HG03135 (cell line): Measurements from ENCODE around the gene STEAP2.
"Not testable (repeated sequence)": the region's sequence is repeated elsewhere in the genome, so short reads cannot be mapped to it uniquely, and the experiment has no call there.

Experiments
- ATAC-seq: cut with Tn5 transposase; IDR thresholded peaks from one replicate; pipeline ENCODE4 v1.9.1; 2021; ENCODE audit warnings: mild to moderate bottlenecking, moderate library complexity; ENCODE audit not compliant: unreplicated experiment

Gene STEAP2

DNA sequence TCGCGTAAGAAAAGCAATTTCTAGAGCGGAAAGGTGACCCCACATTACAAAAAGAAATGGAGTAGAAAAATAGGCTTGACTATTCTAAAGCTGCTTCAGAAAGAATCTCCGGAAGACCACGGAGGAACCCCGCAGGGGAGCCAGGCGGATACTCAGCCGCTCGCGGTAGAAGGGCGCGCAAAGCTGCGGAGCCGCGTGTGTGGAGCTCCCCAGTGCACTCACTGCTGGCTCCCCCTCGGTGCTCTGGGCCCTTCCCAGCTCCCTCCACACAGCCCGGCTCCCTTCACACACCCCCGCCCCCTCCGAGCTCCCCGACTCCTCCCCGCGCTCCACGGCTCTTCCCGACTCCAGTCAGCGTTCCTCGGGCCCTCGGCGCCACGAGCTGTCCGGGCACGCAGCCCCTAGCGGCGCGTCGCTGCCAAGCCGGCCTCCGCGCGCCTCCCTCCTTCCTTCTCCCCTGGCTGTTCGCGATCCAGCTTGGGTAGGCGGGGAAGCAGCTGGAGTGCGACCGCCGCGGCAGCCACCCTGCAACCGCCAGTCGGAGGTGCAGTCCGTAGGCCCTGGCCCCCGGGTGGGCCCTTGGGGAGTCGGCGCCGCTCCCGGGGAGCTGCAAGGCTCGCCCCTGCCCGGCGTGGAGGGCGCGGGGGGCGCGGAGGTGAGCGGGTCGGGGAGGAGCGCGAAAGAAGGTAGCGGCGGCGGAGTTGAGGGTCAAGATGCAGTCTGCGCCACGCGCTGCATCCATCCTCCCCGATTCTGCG, at the start of gene STEAP2:
Gene STEAP2, plus strand, starts transcription at position 350 of the 758 bp plus-strand sequence. CDS start 13,343 bp downstream, outside the sequence.
- ATAC-seq: peak; percentile 90

DNA sequence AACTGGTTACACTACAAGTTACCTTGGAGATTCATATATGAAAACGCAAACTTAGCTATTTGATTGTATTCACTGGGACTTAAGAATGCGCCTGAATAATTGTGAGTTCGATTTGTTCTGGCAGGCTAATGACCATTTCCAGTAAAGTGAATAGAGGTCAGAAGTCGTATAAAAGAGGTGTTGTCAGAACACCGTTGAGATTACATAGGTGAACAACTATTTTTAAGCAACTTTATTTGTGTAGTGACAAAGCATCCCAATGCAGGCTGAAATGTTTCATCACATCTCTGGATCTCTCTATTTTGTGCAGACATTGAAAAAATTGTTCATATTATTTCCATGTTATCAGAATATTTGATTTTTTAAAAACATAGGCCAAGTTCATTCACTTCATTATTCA, 48.0 kb upstream of the STEAP2 start:
- no peak for ATAC-seq

DNA sequence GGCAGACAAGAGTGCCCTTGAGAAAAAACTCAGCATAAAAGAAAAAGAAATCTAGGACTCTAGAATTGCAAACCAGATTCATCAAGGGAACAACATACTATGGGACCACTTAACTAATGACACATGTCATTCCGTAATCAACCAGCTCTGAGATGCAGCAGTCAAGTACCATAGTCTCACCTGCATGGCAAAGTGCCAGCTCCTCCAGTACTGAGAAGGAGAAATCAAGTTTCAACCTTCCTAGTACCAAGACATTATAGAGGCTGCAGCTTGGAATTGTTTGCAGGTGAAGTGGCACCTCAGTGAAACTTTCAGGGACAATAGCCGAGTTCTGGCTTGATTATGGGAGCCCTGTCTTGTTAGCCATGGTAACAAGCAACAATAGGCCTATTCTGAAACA, 45.8 kb upstream of the STEAP2 start:
- no peak for ATAC-seq

DNA sequence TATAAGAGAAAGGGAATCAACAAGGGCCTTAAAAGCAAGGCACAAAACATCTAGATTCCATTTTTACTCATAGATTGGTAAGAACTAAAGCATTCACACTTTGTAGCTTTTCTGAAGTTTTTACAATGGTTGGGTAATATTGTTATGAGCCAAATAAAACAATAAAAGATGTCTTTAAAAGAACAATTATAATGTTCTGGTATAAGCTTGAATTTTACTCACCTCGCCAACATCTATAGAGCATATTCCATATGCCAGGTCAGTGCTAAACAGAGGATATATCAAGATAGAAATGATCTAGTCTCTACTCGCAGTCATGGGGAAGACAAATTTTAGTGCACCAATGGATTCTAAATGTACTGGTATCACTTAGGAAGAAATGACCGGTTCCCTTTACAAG, 45.4 kb upstream of the STEAP2 start:
- ATAC-seq: no peak

DNA sequence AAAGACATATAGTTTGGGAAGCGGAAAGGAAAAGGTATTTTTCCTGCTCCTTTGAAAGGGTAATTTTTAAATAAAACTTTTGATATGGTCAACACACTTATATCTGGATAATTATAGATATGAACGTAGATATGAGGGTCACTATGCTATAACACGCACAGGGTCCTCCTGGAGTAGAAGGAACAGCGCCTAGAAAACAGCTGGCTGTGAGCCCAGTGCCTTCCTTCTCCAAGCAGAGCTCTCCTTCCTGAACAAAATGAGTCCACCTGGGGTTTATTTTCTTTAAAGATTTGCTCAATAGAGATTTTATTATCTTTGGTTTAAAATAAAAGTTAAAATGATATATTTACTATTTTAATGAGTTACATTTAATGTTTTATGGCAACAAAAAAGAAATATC, 44.2 kb upstream of the STEAP2 start:
- ATAC-seq: no peak

DNA sequence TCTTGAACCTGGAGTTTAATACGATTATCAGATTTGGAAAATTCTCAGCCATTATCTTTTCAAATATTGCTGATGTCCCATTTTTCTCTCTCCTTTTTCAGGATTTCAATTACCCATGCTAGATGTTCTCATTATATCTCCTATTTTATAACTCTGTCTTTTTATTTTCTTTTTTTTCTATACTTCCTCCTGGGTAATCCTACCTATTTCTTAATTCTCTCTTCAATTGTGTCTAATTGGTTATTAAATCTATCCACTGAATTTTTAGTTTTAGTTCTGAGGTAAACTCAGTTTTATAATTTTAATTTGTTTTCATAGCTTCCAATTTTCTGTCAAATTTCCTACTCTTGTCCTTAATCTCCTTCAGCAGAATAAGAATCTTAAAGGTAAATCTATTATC, 41.6 kb upstream of the STEAP2 start:
- ATAC-seq: no peak

DNA sequence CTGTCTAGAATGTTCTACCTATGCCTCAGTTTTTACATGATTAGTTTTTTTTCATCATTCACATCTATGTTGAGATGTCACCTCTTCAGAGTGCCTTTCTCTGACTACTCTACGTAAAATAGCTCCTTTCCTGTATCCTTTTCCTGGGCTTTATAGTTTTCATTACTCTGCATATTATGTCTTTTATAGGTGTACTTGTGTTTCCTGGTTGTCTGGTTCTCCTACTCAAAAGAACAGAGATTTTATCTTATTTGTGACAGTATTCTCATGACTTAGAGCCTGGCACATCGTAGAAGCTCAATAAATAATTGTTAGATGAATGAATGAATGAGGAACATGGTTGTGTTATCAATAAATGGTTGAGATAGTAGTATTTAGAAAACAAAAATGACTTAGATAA, 39.4 kb upstream of the STEAP2 start:
- ATAC-seq: no peak

DNA sequence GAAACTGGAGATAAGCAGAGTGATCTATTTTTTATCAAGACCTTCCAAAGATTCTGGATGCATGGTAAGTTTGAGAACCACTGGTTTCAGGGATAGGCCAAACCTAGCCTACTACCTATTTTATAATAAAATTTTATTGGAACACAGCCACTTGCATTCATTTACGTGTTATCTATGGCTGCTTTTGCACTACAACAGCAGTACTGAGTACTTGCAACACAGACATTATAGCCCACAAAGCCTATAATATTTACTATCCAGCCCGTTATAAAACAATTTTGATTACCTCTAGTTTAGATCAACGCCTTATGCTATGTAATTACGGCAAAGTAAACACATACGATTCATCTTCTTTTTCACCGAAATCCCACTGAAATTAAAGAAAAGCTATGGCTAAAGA, 38.9 kb upstream of the STEAP2 start:
- ATAC-seq: no peak

DNA sequence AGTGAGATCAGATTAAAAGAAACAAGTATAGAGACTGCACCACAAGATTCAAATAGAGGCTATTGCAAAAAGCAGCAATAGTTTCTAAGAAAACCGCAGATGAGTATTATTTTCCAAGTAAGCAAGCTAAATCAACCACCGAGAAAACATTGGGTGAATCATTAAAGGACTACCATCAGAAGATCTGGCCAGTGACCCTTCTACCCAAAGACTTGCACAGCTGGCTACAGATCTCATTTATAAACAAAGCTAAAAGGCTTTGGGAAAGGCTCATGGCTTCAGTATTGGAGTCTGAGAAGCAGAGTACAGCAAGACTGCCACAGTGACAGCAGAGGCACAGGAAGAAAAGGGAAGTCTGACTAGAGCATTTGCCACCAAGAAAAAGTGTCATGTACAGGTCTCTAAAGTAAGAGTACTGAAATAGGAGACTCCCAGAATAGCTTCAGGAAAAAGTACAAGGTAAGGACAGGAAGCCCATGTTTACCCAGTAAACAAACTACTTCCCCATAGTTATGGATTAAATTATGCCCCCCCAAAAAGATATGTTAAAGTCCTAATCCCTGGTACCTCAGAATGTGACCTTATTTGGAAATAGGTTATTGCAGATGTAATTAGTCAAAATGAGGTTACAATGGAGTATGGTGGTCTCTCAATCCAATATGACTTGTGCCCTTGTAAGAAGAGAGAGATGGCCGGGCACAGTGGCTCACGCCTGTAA, 38.3 kb upstream of the STEAP2 start:
- peak; percentile 93 for ATAC-seq

DNA sequence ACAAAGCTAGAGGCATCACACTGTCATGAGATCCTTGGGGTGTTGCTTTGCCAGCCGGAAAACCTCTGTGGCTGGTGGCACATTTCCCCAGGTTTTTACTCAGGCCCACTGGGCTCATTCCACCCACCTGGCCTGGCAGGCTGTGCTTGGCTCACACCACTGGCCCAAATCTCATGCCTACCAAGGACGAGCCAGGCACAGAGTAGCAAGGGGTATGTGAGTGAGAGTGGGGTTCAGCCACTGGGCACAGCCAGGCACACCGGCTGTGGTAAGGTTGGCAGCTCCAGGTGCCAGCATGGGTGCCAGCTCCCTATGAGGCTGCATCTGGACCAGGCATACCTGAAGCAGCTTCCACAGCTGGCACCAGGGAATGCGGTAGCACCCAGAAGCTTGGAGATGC, 35.9 kb upstream of the STEAP2 start:
- no peak for ATAC-seq

DNA sequence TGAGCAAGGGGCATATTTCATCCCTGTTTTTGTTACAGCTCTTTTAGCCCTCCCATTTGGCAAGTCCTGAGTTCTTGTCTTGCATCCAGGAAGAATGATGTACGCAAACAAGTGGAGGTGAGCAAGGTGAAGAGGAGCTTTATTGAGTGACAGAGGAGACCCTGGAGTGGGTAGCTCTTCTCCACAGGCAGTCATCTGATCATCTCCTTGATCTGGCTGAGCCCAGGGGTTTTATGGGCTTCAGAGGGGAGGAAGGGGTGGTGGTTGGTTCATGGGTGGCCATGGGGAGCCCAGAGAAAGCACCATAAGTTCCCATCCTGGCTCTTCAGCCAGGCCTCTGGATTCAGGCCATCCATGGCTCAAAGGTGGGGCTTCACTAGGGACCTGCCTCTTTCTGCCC, 35.3 kb upstream of the STEAP2 start:
- no peak for ATAC-seq

DNA sequence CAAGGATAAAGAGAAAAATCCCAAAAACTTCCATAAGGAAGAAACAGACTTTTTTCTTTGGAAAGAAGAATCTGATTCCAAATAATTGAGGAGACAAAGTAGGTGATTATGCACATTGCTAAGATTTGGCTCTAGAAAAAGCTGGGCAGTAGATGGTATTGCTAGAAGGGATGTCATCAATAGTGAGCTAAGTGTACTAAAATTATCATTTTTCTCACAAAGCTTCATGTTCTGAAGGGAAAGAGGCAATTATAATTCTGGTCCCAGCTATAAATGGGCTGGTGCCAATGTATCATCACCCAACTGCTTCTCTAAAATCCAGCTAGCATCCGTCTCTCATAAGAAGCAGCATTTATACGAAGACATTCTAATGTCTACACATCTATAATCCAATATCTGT, 33.4 kb upstream of the STEAP2 start:
- no peak for ATAC-seq

DNA sequence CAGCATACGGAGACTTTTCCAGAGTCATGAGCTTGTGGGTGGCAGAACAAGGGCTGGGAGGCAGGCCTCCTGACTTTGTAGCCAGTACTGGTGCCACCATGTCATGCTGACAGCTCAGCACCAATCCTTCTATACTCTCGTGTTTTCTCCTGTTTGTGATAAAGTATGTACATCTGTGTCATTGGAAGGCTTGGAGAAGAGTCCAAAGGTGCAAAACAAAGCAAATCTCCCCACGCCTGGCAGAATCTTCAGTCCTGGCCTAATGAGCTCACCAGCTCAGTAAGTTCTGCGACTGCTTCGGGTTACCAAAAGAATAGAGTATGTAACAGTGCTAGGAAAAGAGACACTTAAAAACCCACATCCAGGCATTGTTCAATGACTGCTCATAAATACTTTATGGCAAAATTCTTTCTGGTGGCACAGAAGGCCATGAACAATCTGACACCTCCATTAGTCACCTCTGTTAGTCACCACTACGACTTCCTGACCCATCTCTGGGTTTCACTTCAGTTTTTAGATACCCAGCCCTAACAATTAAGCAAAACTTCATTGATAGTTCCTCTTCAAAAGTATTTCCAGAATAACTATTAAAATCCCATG, 32.8 kb upstream of the STEAP2 start:
- peak; percentile 98 for ATAC-seq

DNA sequence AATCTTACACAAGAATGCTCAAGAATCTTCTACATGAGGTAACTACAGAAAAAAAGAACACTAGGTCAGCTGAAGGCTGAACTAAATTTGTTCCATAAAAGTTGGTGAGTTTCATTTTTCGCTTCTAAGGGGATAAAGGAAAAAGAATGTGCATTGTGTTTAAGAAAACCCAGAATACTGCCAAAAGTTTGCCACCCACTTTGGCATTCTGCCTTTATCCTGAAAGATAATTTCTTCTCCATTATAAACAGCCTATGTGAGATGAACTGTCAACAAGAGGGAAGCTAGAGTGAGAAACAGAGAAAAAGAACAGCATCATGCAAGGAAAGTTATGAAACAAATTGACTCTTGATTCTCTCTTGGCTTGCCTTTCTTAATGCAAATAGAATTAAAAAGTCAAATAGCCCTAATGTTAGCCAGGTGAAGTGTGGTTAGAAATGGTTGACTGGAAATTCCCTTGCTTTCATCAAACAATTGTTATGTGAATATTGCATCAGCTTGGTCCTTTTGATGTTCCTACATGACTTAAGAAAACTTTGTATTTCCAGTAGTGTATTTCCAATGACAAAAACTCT, 31.4 kb upstream of the STEAP2 start:
- no peak for ATAC-seq

DNA sequence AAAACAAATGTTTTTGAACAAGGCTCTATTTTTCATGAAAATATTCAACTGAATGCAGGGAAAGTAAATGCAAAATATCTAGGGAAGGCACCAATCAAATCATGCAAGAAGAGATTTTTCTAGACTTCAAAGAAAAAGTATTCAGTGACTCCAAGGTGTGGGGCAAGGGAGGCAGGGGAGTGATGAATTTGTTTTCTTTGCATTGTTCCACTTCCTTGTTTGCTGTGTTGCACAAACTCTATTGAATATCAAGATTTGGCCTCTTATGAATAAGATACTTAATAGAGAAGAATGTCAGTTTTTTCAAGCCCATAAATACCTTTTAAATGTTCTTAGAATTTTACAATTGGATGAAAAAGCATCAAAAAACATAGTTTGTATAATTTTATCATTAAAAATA, 30.9 kb upstream of the STEAP2 start:
- no peak for ATAC-seq

DNA sequence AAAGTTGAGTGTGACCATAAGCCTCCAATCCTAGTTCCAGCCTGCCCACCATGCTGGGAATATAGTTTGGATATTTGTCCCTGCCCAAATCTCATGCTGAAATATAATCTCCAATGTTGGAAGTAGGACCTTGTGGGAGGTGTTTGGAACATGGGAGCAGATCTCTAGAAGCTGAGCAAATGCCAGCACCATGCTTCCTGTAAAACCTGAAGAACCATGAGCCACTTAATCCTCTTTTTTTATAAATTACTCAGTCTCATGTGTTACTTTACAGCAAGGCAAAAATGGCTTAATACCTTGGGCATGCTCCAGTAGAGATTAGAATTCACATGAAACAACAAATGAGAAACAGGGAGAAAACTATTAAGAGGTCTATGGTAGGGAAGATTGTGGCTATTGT, 30.1 kb upstream of the STEAP2 start:
- ATAC-seq: no peak

DNA sequence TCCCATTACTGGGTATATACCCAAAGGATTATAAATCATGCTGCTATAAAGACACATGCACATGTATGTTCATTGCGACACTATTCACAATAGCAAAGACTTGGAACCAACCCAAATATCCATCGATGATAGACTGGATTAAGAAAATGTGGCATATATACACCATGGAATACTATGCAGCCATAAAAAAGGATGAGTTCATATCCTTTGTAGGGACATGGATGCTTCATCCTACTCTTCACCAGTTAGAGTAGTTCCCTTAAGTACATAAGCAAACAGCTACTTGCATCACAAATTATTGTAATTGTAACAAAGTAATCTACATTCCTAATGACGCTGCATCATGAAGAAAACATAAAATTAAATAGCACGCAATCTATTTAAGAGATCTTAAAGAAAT, 25.2 kb upstream of the STEAP2 start:
- not testable (repeated sequence) for ATAC-seq

DNA sequence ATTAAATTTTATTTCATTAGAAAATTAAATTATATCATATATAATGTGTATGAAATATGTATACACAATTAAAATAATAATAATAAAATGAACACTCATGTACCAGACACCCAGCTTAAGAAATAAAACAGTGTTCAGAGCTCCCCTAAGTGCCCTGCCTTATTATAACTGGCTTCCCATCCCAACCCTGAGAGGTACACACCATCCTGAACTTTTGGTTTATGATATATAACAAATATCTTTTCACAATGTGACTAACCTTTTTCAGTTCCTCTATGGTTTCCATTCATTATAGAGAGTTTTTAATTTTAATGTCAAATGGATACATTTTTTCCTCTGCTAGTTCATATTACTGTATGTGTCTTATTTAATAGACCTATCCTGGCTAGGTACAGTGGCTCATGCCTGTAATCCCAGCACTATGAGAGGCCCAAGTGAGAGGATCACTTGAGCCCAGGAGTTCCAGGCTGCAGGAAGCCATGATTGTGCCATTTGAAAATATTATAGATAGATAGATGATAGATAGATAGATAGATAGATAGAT, 24.0 kb upstream of the STEAP2 start:
- ATAC-seq: no peak

DNA sequence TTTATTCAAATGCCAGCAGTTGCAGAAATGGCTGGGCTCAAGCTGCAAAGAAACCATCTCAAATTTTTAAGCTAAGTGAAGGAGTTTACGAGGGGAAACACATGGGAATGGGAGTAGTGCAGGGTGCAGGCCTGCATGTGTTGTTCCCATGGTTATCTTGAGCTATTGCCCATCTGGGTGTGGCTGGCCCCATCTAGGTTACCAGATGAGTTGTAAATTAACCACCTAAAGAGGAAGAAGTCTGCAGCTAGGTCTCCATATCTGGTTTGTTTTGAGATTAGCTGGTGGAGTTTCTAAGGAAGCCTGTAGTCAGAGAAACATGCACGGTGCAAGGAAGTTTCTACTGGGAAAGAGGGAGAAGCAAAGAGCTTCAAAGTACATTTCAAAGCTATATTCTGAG, 23.3 kb upstream of the STEAP2 start:
- ATAC-seq: peak; percentile 94

DNA sequence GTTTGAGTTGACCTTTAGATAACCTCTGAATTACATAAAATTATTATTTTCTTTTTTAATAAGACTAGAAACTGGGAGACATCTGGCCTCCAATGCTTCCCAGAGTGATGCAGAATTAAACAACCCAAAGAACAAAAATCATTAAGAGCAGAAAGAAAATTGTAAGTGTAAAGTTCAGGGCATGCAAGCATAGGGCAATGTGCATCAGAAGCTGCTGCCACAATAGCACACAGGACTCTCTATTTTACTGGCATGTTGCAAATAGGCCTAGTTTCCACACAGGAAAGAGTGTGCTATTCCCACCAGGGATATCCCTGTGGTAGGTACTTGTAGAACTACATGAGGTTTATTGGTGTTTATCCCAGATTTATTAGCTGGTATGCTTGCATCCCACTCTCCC, 20.5 kb upstream of the STEAP2 start:
- no peak for ATAC-seq

DNA sequence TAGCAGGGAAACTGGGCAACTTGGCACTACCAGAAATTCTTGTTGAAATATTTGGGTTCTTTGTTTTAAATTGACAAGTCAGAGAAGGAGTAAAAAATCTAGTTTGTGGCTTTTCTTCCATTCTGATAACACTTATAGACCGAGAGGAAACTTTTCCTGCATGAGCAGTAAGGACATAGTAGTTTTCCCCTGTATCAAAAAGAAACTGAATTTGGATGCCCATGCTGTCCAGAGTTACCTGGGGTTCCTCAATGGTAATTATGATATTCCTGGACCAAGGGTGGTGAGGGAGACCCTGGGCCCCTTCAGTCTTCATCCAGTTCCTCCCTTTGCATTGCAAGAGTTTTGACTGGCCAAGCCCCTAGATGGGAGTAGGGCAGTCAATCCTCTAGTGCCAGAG, 19.9 kb upstream of the STEAP2 start:
- no peak for ATAC-seq
